ENCODE data around the gene ARMC7.

DNA sequence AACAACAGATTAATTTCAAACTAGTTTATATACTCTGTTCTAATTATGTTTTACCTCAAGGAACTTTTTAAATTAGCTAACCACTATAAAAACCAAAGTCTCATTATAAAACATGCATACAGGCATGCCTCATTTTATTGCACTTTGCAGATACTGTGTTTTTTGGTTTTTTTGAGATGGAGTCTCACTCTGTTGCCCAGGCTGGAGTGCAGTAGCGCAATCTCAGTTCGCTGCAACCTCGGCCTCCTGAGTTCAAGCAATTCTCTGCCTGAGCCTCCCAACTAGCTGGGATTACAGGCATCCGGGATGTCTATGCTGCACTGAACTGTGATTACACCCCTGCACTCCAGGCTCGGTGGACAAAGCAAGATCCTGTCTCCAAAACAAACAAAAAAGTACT is 53.3 kb downstream of the ARMC7 start:
- TF ChIP-seq, protein P1, sequence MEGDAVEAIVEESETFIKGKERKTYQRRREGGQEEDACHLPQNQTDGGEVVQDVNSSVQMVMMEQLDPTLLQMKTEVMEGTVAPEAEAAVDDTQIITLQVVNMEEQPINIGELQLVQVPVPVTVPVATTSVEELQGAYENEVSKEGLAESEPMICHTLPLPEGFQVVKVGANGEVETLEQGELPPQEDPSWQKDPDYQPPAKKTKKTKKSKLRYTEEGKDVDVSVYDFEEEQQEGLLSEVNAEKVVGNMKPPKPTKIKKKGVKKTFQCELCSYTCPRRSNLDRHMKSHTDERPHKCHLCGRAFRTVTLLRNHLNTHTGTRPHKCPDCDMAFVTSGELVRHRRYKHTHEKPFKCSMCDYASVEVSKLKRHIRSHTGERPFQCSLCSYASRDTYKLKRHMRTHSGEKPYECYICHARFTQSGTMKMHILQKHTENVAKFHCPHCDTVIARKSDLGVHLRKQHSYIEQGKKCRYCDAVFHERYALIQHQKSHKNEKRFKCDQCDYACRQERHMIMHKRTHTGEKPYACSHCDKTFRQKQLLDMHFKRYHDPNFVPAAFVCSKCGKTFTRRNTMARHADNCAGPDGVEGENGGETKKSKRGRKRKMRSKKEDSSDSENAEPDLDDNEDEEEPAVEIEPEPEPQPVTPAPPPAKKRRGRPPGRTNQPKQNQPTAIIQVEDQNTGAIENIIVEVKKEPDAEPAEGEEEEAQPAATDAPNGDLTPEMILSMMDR (IDR thresholded peaks at IDR 0.05 in 2 of 3, conservative IDR thresholded peaks at IDR 0.05 in 1 of 3; ENCODE audit: borderline replicate concordance in 1 of 3, insufficient read depth in 1 of 3, low read depth in 2 of 3, low read length in 2 of 3): no peak
- TF ChIP-seq POLR2A (IDR thresholded peaks at IDR 0.05; ENCODE audit: borderline replicate concordance, extremely low read depth, insufficient read depth, insufficient read length) (no peak), YY1 (IDR thresholded peaks at IDR 0.05; ENCODE audit: extremely low read depth, insufficient replicate concordance, low read depth, low read length) (no peak), CEBPB (IDR thresholded peaks at IDR 0.05; ENCODE audit: low read depth) (no peak)
- TF ChIP-seq, protein P2, sequence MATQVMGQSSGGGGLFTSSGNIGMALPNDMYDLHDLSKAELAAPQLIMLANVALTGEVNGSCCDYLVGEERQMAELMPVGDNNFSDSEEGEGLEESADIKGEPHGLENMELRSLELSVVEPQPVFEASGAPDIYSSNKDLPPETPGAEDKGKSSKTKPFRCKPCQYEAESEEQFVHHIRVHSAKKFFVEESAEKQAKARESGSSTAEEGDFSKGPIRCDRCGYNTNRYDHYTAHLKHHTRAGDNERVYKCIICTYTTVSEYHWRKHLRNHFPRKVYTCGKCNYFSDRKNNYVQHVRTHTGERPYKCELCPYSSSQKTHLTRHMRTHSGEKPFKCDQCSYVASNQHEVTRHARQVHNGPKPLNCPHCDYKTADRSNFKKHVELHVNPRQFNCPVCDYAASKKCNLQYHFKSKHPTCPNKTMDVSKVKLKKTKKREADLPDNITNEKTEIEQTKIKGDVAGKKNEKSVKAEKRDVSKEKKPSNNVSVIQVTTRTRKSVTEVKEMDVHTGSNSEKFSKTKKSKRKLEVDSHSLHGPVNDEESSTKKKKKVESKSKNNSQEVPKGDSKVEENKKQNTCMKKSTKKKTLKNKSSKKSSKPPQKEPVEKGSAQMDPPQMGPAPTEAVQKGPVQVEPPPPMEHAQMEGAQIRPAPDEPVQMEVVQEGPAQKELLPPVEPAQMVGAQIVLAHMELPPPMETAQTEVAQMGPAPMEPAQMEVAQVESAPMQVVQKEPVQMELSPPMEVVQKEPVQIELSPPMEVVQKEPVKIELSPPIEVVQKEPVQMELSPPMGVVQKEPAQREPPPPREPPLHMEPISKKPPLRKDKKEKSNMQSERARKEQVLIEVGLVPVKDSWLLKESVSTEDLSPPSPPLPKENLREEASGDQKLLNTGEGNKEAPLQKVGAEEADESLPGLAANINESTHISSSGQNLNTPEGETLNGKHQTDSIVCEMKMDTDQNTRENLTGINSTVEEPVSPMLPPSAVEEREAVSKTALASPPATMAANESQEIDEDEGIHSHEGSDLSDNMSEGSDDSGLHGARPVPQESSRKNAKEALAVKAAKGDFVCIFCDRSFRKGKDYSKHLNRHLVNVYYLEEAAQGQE (IDR thresholded peaks at IDR 0.05; ENCODE audit: low read depth): no peak

Data from HCT116 (cell line).